GM23338 (cell line): ENCODE measurements around the gene SGSM1. TPM values are rescaled to one million over a fixed set of nuclear protein-coding genes. Genes with fewer than 3 reads are reported as not detected.

Source experiments
- POLR2AphosphoS5 ChIP-seq: IDR thresholded peaks from 2 replicates; pipeline ENCODE4 v1.6.1; 2016; ENCODE audit warnings: antibody characterized with exemption, low read depth
- REST ChIP-seq: IDR thresholded peaks from one replicate; pipeline ENCODE4 v1.6.1; 2018; ENCODE audit warnings: antibody characterized with exemption; ENCODE audit not compliant: unreplicated experiment
- ZNF462 ChIP-seq: fragments of 250-450 bp; sonication (Bioruptor Pico); IDR thresholded peaks from 2 replicates; pipeline ENCODE4 v1.5.0; 2020; ENCODE audit warnings: mild to moderate bottlenecking, moderate library complexity
- polyA plus RNA-seq: library from polyadenylated mRNA; unstranded; fragments of >200 nt; fragmentation: Nextera tagmentation; extraction: Ambion mirVana; gene quantifications from 2 replicates; pipeline ENCODE4 v1.2.1, GENCODE V29; 2016
- total RNA-seq: library from RNA; depleted of rRNA; stranded (reverse); fragments of >200 nt; shearing (Covaris generic); gene quantifications from 2 replicates; pipeline ENCODE4 v1.2.3, GENCODE V29; 2014
- TF ChIP-seq, protein P1 (sequence below), 2 experiments: fragments of 200-600 bp in 1 of 2; sonication (generic) in 1 of 2; conservative IDR thresholded peaks; 2 replicates each; pipeline versions ENCODE4 v1.5.1 to v1.6.1; 2016 to 2017; ENCODE audit warnings: antibody characterized with exemption in 2 of 2, low read depth in 2 of 2, mild to moderate bottlenecking in 2 of 2, moderate library complexity in 1 of 2

The SGSM1 gene
- total and polyA plus RNA-seq, 2 experiments from 2014 or later: 4.7 to 5.4 TPM

GRCh38 chr22:24845041-24845898 is 39.3 kb downstream of the SGSM1 start (continued):
- TF ChIP-seq ZNF462 (CRISPR knock-in tag) (no peak), POLR2AphosphoS5 (no peak), REST (no peak)
- TF ChIP-seq, protein P1, sequence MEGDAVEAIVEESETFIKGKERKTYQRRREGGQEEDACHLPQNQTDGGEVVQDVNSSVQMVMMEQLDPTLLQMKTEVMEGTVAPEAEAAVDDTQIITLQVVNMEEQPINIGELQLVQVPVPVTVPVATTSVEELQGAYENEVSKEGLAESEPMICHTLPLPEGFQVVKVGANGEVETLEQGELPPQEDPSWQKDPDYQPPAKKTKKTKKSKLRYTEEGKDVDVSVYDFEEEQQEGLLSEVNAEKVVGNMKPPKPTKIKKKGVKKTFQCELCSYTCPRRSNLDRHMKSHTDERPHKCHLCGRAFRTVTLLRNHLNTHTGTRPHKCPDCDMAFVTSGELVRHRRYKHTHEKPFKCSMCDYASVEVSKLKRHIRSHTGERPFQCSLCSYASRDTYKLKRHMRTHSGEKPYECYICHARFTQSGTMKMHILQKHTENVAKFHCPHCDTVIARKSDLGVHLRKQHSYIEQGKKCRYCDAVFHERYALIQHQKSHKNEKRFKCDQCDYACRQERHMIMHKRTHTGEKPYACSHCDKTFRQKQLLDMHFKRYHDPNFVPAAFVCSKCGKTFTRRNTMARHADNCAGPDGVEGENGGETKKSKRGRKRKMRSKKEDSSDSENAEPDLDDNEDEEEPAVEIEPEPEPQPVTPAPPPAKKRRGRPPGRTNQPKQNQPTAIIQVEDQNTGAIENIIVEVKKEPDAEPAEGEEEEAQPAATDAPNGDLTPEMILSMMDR (conservative IDR thresholded peaks at IDR 0.05; ENCODE audit: low read depth in 2 of 2): no peak
